ENCODE measurements around the gene PRKN. TPM values are rescaled to one million over a fixed set of nuclear protein-coding genes. Genes with fewer than 3 reads are reported as not detected.

The PRKN gene
- total RNA-seq, 2 experiments from 2014 or later: 0.63 TPM; not detected in 1

DNA sequence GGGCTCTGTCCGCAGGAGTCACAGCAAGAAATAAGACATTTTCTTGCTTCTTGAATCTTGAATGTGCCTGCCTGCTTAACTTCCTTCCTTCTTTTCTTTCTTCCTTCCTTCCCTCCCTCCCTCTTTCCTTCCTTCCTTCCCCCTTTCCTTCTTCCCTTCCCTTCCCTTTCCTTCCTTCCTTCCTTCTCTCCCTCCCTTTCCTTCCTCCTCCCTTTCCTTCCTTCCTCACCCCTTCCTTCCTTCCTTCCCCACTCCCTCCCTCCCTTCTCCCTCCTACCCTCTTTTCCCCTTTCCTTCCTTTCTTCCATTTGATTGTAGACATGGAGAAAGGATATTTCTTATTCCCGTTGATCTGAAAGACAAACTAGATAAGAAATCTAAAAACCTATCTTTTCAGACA, 1016.9 kb downstream of the PRKN start:
- Mint-ChIP-seq H3K36me3 (ENCODE audit: low read depth) (no peaks in the 10 kb centered on the region), H3K27ac (no peak overlapping the region), H3K4me1 (ENCODE audit: low read depth) (no peaks in the 10 kb centered on the region), H3K27me3 (ENCODE audit: low read depth) (no peaks in the 10 kb centered on the region), H3K9me3 (ENCODE audit: insufficient read depth) (no peaks in the 10 kb centered on the region), H3K4me3 (no peak overlapping the region)
- ChIA-PET CTCF (no interaction called here), POLR2A (no interaction called here)
- DNase-seq (no peak), ATAC-seq (no peak)

- Mint-ChIP-seq H3K27ac (no peak overlapping the region), H3K36me3 (ENCODE audit: low read depth) (no peaks in the 10 kb centered on the region), H3K27me3 (ENCODE audit: low read depth) (no peaks in the 10 kb centered on the region), H3K9me3 (ENCODE audit: insufficient read depth) (no peaks in the 10 kb centered on the region), H3K4me3 (no peak overlapping the region), H3K4me1 (ENCODE audit: low read depth) (no peaks in the 10 kb centered on the region)
- ATAC-seq (no peak), DNase-seq (no peak)
- POLR2A ChIA-PET: no interaction called here
- CTCF ChIA-PET: no interaction called here
Measured at GRCh38 chr6:161701056-161701455, 1026.5 kb downstream of the PRKN start.

GRCh38 chr6:161696801-161697200, 1030.8 kb downstream of the PRKN start:
- ChIA-PET CTCF (interaction anchor here (3.4 kb wide), 1 partner anchor 278 kb away, joined by 25 read pairs; no protein-coding TSS in a partner anchor), POLR2A (no interaction called here)
- DNase-seq (no peak), ATAC-seq (no peak)
- Mint-ChIP-seq H3K27me3 (ENCODE audit: low read depth) (no peaks in the 10 kb centered on the region), H3K4me1 (ENCODE audit: low read depth) (no peaks in the 10 kb centered on the region), H3K36me3 (ENCODE audit: low read depth) (no peaks in the 10 kb centered on the region), H3K9me3 (ENCODE audit: insufficient read depth) (no peaks in the 10 kb centered on the region), H3K4me3 (no peak overlapping the region), H3K27ac (no peak overlapping the region)

DNA sequence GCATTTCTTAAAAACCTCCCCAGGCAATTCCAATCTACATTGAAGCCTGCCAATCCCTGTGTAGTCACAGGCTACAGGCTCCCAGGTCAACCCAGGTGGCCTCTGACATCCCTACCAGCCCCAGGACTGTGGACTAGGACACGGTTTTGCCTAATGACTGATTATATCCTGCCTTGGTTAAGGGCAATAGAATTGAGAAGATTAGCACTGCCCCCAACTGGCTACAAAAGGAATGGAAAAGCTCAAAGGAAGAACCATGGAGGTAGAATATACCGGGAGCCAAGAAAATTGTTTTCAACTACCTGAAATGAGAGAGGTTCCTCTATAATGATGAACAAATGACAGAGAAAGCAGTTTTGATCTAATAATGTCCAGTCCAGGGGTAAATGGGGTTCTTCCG, 1032.6 kb downstream of the PRKN start:
- DNase-seq (peak; percentile 23), ATAC-seq (no peak)
- no peaks in the 10 kb centered on the region for H3K36me3 Mint-ChIP-seq (ENCODE audit: low read depth)
- H3K4me1 Mint-ChIP-seq (ENCODE audit: low read depth): no peaks in the 10 kb centered on the region
- H3K4me3 Mint-ChIP-seq: no peak overlapping the region
- ChIA-PET POLR2A (no interaction called here), CTCF (interaction anchor here (1.0 to 3.4 kb wide), 4 partner anchors 277 to 302 kb away, joined by 3 to 25 read pairs (median 4); no protein-coding TSS in a partner anchor)
- H3K9me3 Mint-ChIP-seq (ENCODE audit: insufficient read depth): no peaks in the 10 kb centered on the region
- no peaks in the 10 kb centered on the region for H3K27me3 Mint-ChIP-seq (ENCODE audit: low read depth)
- no peak overlapping the region for H3K27ac Mint-ChIP-seq

DNA sequence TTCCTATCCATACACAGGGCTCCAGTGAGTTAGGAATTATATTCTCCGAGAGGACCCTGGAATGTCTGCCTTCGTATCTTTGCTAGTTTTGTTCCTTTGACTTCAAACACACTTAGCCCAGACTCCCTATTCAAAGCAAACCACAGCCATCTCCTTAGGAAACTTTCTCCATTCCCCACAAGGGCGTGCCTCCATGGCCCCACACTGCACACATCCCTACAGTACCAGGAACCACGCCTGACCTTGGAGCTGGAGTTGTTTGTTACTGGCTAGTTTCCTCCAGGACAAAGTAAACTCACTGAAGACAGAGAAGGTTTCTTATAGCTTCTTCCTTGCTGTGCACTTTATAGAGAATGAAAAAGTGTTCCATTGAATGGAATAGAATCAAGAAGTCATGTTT, 1040.9 kb downstream of the PRKN start:
- Mint-ChIP-seq H3K4me3 (no peak overlapping the region), H3K27me3 (ENCODE audit: low read depth) (no peaks in the 10 kb centered on the region), H3K36me3 (ENCODE audit: low read depth) (no peaks in the 10 kb centered on the region), H3K4me1 (ENCODE audit: low read depth) (no peaks in the 10 kb centered on the region), H3K27ac (no peak overlapping the region), H3K9me3 (ENCODE audit: insufficient read depth) (peaks cover 3% of the 10 kb centered on the region)
- CTCF ChIA-PET: no interaction called here
- POLR2A ChIA-PET: no interaction called here
- no peak for ATAC-seq
- no peak for DNase-seq

- POLR2A ChIA-PET: no interaction called here
- Mint-ChIP-seq H3K27ac (no peak overlapping the region), H3K36me3 (ENCODE audit: low read depth) (no peaks in the 10 kb centered on the region), H3K9me3 (ENCODE audit: insufficient read depth) (peaks cover 3% of the 10 kb centered on the region), H3K4me3 (no peak overlapping the region), H3K27me3 (ENCODE audit: low read depth) (no peaks in the 10 kb centered on the region), H3K4me1 (ENCODE audit: low read depth) (no peaks in the 10 kb centered on the region)
- DNase-seq (no peak), ATAC-seq (no peak)
- CTCF ChIA-PET: no interaction called here
Measured at GRCh38 chr6:161684731-161685475, 1042.7 kb downstream of the PRKN start.

GRCh38 chr6:161683400-161683799, 1044.2 kb downstream of the PRKN start:
- POLR2A ChIA-PET: no interaction called here
- no peak overlapping the region for H3K27ac Mint-ChIP-seq
- peaks cover 3% of the 10 kb centered on the region for H3K9me3 Mint-ChIP-seq (ENCODE audit: insufficient read depth)
- H3K4me3 Mint-ChIP-seq: no peak overlapping the region
- H3K27me3 Mint-ChIP-seq (ENCODE audit: low read depth): no peaks in the 10 kb centered on the region
- H3K4me1 Mint-ChIP-seq (ENCODE audit: low read depth): no peaks in the 10 kb centered on the region
- CTCF ChIA-PET: no interaction called here
- no peaks in the 10 kb centered on the region for H3K36me3 Mint-ChIP-seq (ENCODE audit: low read depth)
- DNase-seq: no peak
- ATAC-seq: no peak

GRCh38 chr6:161682982-161683381, 1044.6 kb downstream of the PRKN start:
- ATAC-seq (no peak), DNase-seq (no peak)
- H3K4me3 Mint-ChIP-seq: no peak overlapping the region
- no peaks in the 10 kb centered on the region for H3K27me3 Mint-ChIP-seq (ENCODE audit: low read depth)
- POLR2A ChIA-PET: no interaction called here
- H3K27ac Mint-ChIP-seq: no peak overlapping the region
- CTCF ChIA-PET: no interaction called here
- peaks cover 3% of the 10 kb centered on the region for H3K9me3 Mint-ChIP-seq (ENCODE audit: insufficient read depth)
- H3K36me3 Mint-ChIP-seq (ENCODE audit: low read depth): no peaks in the 10 kb centered on the region
- no peaks in the 10 kb centered on the region for H3K4me1 Mint-ChIP-seq (ENCODE audit: low read depth)

GRCh38 chr6:161679980-161680538, 1047.5 kb downstream of the PRKN start:
- H3K27ac Mint-ChIP-seq: no peak overlapping the region
- DNase-seq (no peak), ATAC-seq (no peak)
- no peak overlapping the region for H3K4me3 Mint-ChIP-seq
- H3K9me3 Mint-ChIP-seq (ENCODE audit: insufficient read depth): no peaks in the 10 kb centered on the region
- POLR2A ChIA-PET: no interaction called here
- H3K27me3 Mint-ChIP-seq (ENCODE audit: low read depth): no peaks in the 10 kb centered on the region
- H3K36me3 Mint-ChIP-seq (ENCODE audit: low read depth): no peaks in the 10 kb centered on the region
- H3K4me1 Mint-ChIP-seq (ENCODE audit: low read depth): no peaks in the 10 kb centered on the region
- CTCF ChIA-PET: interaction anchor here (1.1 kb wide), 1 partner anchor 286 kb away, joined by 3 read pairs; no protein-coding TSS in a partner anchor

DNA sequence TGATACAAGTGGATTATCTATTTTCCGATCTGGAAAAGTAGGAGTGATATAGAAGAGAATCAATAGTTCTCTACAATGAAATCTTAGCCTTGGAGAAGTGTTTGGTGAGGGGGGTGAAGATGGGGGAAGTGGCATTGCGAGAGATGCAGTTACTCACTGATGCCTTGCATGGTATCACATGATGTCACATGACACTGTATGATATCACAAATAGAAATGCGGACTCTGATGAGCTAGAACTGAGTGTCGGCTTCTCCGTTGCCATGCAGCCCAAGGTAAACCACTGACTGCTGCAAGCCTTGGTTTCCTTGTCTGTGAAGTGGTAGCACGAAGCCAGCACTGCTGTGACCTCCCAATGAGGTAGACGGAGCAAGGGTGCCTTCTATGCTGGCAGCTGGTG, 1050.4 kb downstream of the PRKN start:
- Mint-ChIP-seq H3K27ac (no peak overlapping the region), H3K27me3 (ENCODE audit: low read depth) (no peaks in the 10 kb centered on the region), H3K36me3 (ENCODE audit: low read depth) (no peaks in the 10 kb centered on the region), H3K4me3 (no peak overlapping the region), H3K4me1 (ENCODE audit: low read depth) (no peaks in the 10 kb centered on the region), H3K9me3 (ENCODE audit: insufficient read depth) (no peaks in the 10 kb centered on the region)
- DNase-seq (no peak), ATAC-seq (no peak)
- ChIA-PET POLR2A (no interaction called here), CTCF (no interaction called here)

- Mint-ChIP-seq H3K27ac (no peak overlapping the region), H3K4me1 (ENCODE audit: low read depth) (no peaks in the 10 kb centered on the region), H3K27me3 (ENCODE audit: low read depth) (no peaks in the 10 kb centered on the region), H3K4me3 (no peak overlapping the region), H3K36me3 (ENCODE audit: low read depth) (no peaks in the 10 kb centered on the region), H3K9me3 (ENCODE audit: insufficient read depth) (no peaks in the 10 kb centered on the region)
- ChIA-PET CTCF (no interaction called here), POLR2A (no interaction called here)
- no peak for DNase-seq
- no peak for ATAC-seq
Measured at GRCh38 chr6:161676586-161676985, 1051.0 kb downstream of the PRKN start.

GRCh38 chr6:161674930-161675682, 1052.5 kb downstream of the PRKN start:
- CTCF ChIA-PET: no interaction called here
- no peaks in the 10 kb centered on the region for H3K27me3 Mint-ChIP-seq (ENCODE audit: low read depth)
- no peaks in the 10 kb centered on the region for H3K4me1 Mint-ChIP-seq (ENCODE audit: low read depth)
- no peak overlapping the region for H3K4me3 Mint-ChIP-seq
- POLR2A ChIA-PET: no interaction called here
- H3K36me3 Mint-ChIP-seq (ENCODE audit: low read depth): no peaks in the 10 kb centered on the region
- DNase-seq (no peak), ATAC-seq (no peak)
- no peaks in the 10 kb centered on the region for H3K9me3 Mint-ChIP-seq (ENCODE audit: insufficient read depth)
- no peak overlapping the region for H3K27ac Mint-ChIP-seq

Measured in activated CD8-positive, alpha-beta T cell treated with anti-CD3 and anti-CD28 coated beads, Interleukin-2, amount 10 ng/mL, durations not matched to agents 7 days and 5 days (primary cell).